Ramos (cell line): ENCODE data around the gene MMUT.
"Not testable (repeated sequence)": the region's sequence is repeated elsewhere in the genome, so short reads cannot be mapped to it uniquely, and the experiment has no call there.

Experiments
- in situ Hi-C: fragments of 300-500 bp; cut with MboI; formaldehyde crosslinking; loops from one replicate; pipeline ENCODE4 v1.14.3; 2022; ENCODE audit warnings: low sequenced_read_pairs; ENCODE audit not compliant: unreplicated experiment

Gene MMUT

GRCh38 chr6:49462927-49463611 lies at the start of gene MMUT, which contains the start of gene CENPQ:
TSS of gene MMUT (minus strand) at chr6:49463253. CDS start at chr6:49459466, 3,787 bp downstream.
TSS of gene CENPQ (plus strand) at chr6:49463370. CDS start at chr6:49470177, 6,807 bp downstream.
- in situ Hi-C loops, result no loop called here

- in situ Hi-C loops, result no loop called here
Observed at GRCh38 chr6:49509342-49509741, 46.3 kb upstream of the MMUT start.

GRCh38 chr6:49506569-49507111 lies 43.6 kb upstream of the MMUT start:
- in situ Hi-C loops, result no loop called here

- in situ Hi-C loops, result no loop called here
Observed at GRCh38 chr6:49504666-49505065, 41.6 kb upstream of the MMUT start.

GRCh38 chr6:49499623-49500022 lies 36.6 kb upstream of the MMUT start, which contains the start of gene GLYATL3:
TSS of gene GLYATL3 (plus strand) at chr6:49499923. CDS start at chr6:49511991, 12,068 bp downstream.
- in situ Hi-C loops, result no loop called here

- in situ Hi-C loops, result no loop called here
Observed at GRCh38 chr6:49499126-49499525, 36.1 kb upstream of the MMUT start.

GRCh38 chr6:49497304-49497703 lies 34.3 kb upstream of the MMUT start:
- in situ Hi-C loops, result no loop called here

GRCh38 chr6:49490633-49491032 lies 27.6 kb upstream of the MMUT start:
- in situ Hi-C loops, result no loop called here

- in situ Hi-C loops, result not testable (repeated sequence)
Observed at GRCh38 chr6:49483380-49483779, 20.3 kb upstream of the MMUT start.

GRCh38 chr6:49481846-49482245 lies 18.8 kb upstream of the MMUT start:
- in situ Hi-C loops, result not testable (repeated sequence)

GRCh38 chr6:49479308-49479970 lies 16.4 kb upstream of the MMUT start:
- in situ Hi-C loops, result no loop called here

GRCh38 chr6:49476564-49476963 lies 13.5 kb upstream of the MMUT start:
- in situ Hi-C loops, result not testable (repeated sequence)

GRCh38 chr6:49468042-49468441 lies 5.0 kb upstream of the MMUT start:
- in situ Hi-C loops, result no loop called here

GRCh38 chr6:49464691-49465090 lies 1.6 kb upstream of the MMUT start:
- in situ Hi-C loops, result no loop called here

GRCh38 chr6:49463612-49463967 lies 537 bp upstream of the MMUT start:
- in situ Hi-C loops, result no loop called here

- in situ Hi-C loops, result no loop called here
Observed at GRCh38 chr6:49462599-49462926, 490 bp downstream of the MMUT start.

GRCh38 chr6:49462071-49462470 lies 982 bp downstream of the MMUT start:
- in situ Hi-C loops, result no loop called here

GRCh38 chr6:49457771-49458170 lies 5.3 kb downstream of the MMUT start:
- in situ Hi-C loops, result no loop called here

GRCh38 chr6:49454787-49455709 lies 8.0 kb downstream of the MMUT start:
- in situ Hi-C loops, result no loop called here

- in situ Hi-C loops, result no loop called here
Observed at GRCh38 chr6:49453221-49453620, 9.8 kb downstream of the MMUT start.

GRCh38 chr6:49430866-49431265 lies 32.2 kb downstream of the MMUT start:
- in situ Hi-C loops, result no loop called here
